HepG2 (cell line): Measurements from ENCODE around the gene GBP7. TPM values are rescaled to one million over a fixed set of nuclear protein-coding genes. Genes with fewer than 3 reads are reported as not detected.

Experiments used
- ATAC-seq: fragments of 200-7000 bp; cut with Tn5 transposase; 3 replicates; pipeline ENCODE4 v1.9.1; 2020; ENCODE audit warnings: mild to moderate bottlenecking, moderate library complexity
- BruUV-seq: library from RNA; stranded (reverse); fragments of 400-500 nt; replicated peaks from 2 replicates; lab custom pipeline; 2021; lab: Mats Ljungman, UMichigan
- CTCF ChIA-PET: fragments of 300-600 bp; formaldehyde crosslinking; extraction: SDS; loops from one replicate; lab custom pipeline; 2021; ENCODE audit warnings: low total read pairs, inconsistent platforms, low intra/inter-chr PET ratio; lab: Yijun Ruan, JAX
- POLR2A ChIA-PET: fragments of 350-600 bp; sonication (Branson Sonifier 250); formaldehyde crosslinking; loops from one replicate; lab custom pipeline; 2020; ENCODE audit warnings: antibody characterized with exemption, inconsistent platforms; lab: Yijun Ruan, JAX
- DNase-seq: peaks from one replicate; pipeline ENCODE4 v3.0.0-alpha.2; 2015; ENCODE audit warnings: low spot score
- FAIRE-seq: peaks from 3 replicates; lab custom pipeline; 2011; peaks lifted over from hg19 to GRCh38; lab: Jason Lieb, UNC
- H2AFZ ChIP-seq: one replicate; pipeline ENCODE4 v1.6.1; 2011; ENCODE audit warnings: low read length, inconsistent platforms
- H3K27ac ChIP-seq: fragments of 300-600 bp; 3 replicates; pipeline ENCODE4 v1.8.0; 2011; ENCODE audit warnings: mixed run types, mild to moderate bottlenecking, mixed read lengths, low read length, inconsistent platforms; ENCODE audit not compliant: insufficient read depth; ENCODE audit errors: extremely low read length
- H3K27me3 ChIP-seq, 2 experiments: fragments of 200-600 bp in 1 of 2; 2 replicates in 1 of 2; 3 replicates in 1 of 2; pipeline versions ENCODE4 v1.6.0 to v1.8.0; 2011; ENCODE audit warnings: low read length in 2 of 2, mild to moderate bottlenecking in 2 of 2, moderate library complexity in 2 of 2, inconsistent platforms in 1 of 2; ENCODE audit not compliant: insufficient read depth in 2 of 2, control insufficient read depth in 1 of 2
- H3K36me3 ChIP-seq, 2 experiments: fragments of 200-600 bp in 1 of 2; replicated peaks in 1 of 2; 2 replicates in 1 of 2; 3 replicates in 1 of 2; pipeline versions ENCODE4 v1.5.1 to v1.8.0; 2011; ENCODE audit warnings: low read length in 2 of 2, inconsistent platforms in 1 of 2; ENCODE audit not compliant: insufficient read depth in 2 of 2, control insufficient read depth in 1 of 2
- H3K4me1 ChIP-seq: 2 replicates; pipeline ENCODE4 v1.5.1; 2012; ENCODE audit warnings: low read length, inconsistent platforms; ENCODE audit not compliant: insufficient read depth
- H3K4me2 ChIP-seq: 2 replicates; pipeline ENCODE4 v1.6.0; 2011; ENCODE audit warnings: low read depth, low read length, inconsistent platforms
- H3K4me3 ChIP-seq, 3 experiments: fragments of 200-600 bp in 1 of 3; sonication (generic), shearing (Covaris generic) in 1 of 3; replicated peaks in 1 of 3; 2 replicates each; pipeline ENCODE4 v1.5.1; 2011 to 2016; ENCODE audit warnings: low read length in 3 of 3, inconsistent platforms in 2 of 3, low read depth in 2 of 3, mild to moderate bottlenecking in 2 of 3, control low read depth in 1 of 3, mixed read lengths in 1 of 3; ENCODE audit not compliant: insufficient read depth in 1 of 3
- H3K79me2 ChIP-seq: one replicate; pipeline ENCODE4 v1.6.1; 2011; ENCODE audit warnings: low read length, inconsistent platforms; ENCODE audit not compliant: insufficient read depth
- H3K9ac ChIP-seq: 2 replicates; pipeline ENCODE4 v1.6.0; 2011; ENCODE audit warnings: mild to moderate bottlenecking, low read depth, low read length, inconsistent platforms; ENCODE audit not compliant: insufficient read depth
- H3K9me3 ChIP-seq: 2 replicates; pipeline ENCODE4 v1.5.1; 2012; ENCODE audit warnings: mild to moderate bottlenecking, low read length
- H4K20me1 ChIP-seq: 2 replicates; pipeline ENCODE4 v1.6.0; 2011; ENCODE audit warnings: inconsistent platforms, mild to moderate bottlenecking, low read length, moderate library complexity; ENCODE audit not compliant: insufficient read depth
- DZIP1 ChIP-seq: sonication (generic); formaldehyde crosslinking; IDR thresholded peaks from 2 replicates; pipeline ENCODE4 v1.5.0; 2020; ENCODE audit warnings: mild to moderate bottlenecking, missing genetic modification reagents
- ELF3 ChIP-seq: IDR thresholded peaks from 2 replicates; pipeline ENCODE4 v1.6.1; 2016; ENCODE audit warnings: missing genetic modification reagents, missing compliant biosample characterization
- ERF ChIP-seq: IDR thresholded peaks from 2 replicates; pipeline ENCODE4 v1.6.1; 2018; ENCODE audit warnings: missing biosample characterization, missing genetic modification reagents
- MAZ ChIP-seq, 2 experiments: sonication (generic) in 1 of 2; formaldehyde crosslinking in 1 of 2; IDR thresholded peaks; 2 replicates each; pipeline versions ENCODE4 v1.5.0 to v1.6.1; 2012 to 2020; ENCODE audit warnings: low read depth in 2 of 2, mild to moderate bottlenecking in 2 of 2, borderline replicate concordance in 1 of 2, improper control_type of control experiment in 1 of 2, low read length in 1 of 2, missing genetic modification reagents in 1 of 2, moderate library complexity in 1 of 2
- NR3C1 ChIP-seq: sonication (generic); formaldehyde crosslinking; IDR thresholded peaks from 2 replicates; pipeline ENCODE4 v1.4.0; 2020; ENCODE audit warnings: missing genetic modification reagents
- PCBP2 ChIP-seq: fragments of 200-400 bp; formaldehyde crosslinking; optimal IDR thresholded peaks from 2 replicates; pipeline ENCODE3; 2018; ENCODE audit warnings: low read length, low read depth; ENCODE audit not compliant: poor library complexity, severe bottlenecking
- SMC3 ChIP-seq: IDR thresholded peaks from 2 replicates; pipeline ENCODE4 v1.6.1; 2011; ENCODE audit warnings: low read length, improper control_type of control experiment
- TERF1 ChIP-seq: sonication (generic); formaldehyde crosslinking; IDR thresholded peaks from 2 replicates; pipeline ENCODE4 v1.8.0; 2022; ENCODE audit warnings: mild to moderate bottlenecking, missing genetic modification reagents, moderate library complexity
- U2AF2 ChIP-seq: fragments of 200-400 bp; formaldehyde crosslinking; IDR thresholded peaks from 2 replicates; pipeline ENCODE4 v1.6.1; 2017; ENCODE audit warnings: low read depth, mild to moderate bottlenecking, low read length
- ZEB1 ChIP-seq: IDR thresholded peaks from 2 replicates; pipeline ENCODE4 v1.6.1; 2012; ENCODE audit warnings: mild to moderate bottlenecking, low read depth, inconsistent platforms; ENCODE audit not compliant: insufficient replicate concordance
- ZNF549 ChIP-seq: sonication (generic); formaldehyde crosslinking; IDR thresholded peaks from 2 replicates; pipeline ENCODE4 v1.5.0; 2020; ENCODE audit warnings: missing genetic modification reagents
- ZNF782 ChIP-seq: sonication (generic); formaldehyde crosslinking; IDR thresholded peaks from 2 replicates; pipeline ENCODE4 v1.4.0; 2020; ENCODE audit warnings: missing genetic modification reagents, mild to moderate bottlenecking, borderline replicate concordance
- WGBS: methylation state at CpG from one replicate; pipeline ENCODE4 v1.1.6; 2017; ENCODE audit warnings: low lambda C conversion rate; 5-methylcytosine and 5-hydroxymethylcytosine counted together
- in situ Hi-C: cut with HindIII; loops from 2 replicates; pipeline ENCODE4 v1.10.0; 2017; ENCODE audit warnings: low pct_unique_long_range_greater_than_20kb; ENCODE audit not compliant: extremely low pct_ligation_motif_present
- intact Hi-C: fragments of 100-400 bp; cut with micrococcal nuclease; formaldehyde crosslinking; loops from one replicate; pipeline ENCODE4 v1.10.0; 2022; ENCODE audit not compliant: unreplicated experiment
- polyA plus RNA-seq, 8 experiments: library from polyadenylated mRNA; depleted of rRNA in 3 of 8; stranded (reverse) in 7 of 8; unstranded in 1 of 8; fragments of >200 nt; fragmentation: Illumina TruSeq in 4 of 8; extraction: Trizol in 4 of 8; gene quantifications; 2 replicates each; pipeline versions ENCODE4 v1.2.1 to v1.2.3, GENCODE V29; 2011 to 2016; ENCODE audit warnings: low read depth in 4 of 8, missing spikeins in 1 of 8, mixed read lengths in 1 of 8; ENCODE audit not compliant: insufficient read depth in 1 of 8
- total RNA-seq, 5 experiments: library from RNA; depleted of rRNA; stranded (reverse); fragments of >200 nt; fragmentation: Illumina TruSeq; extraction: Trizol; gene quantifications; 2 replicates each; pipeline ENCODE4 v1.2.3, GENCODE V29; 2016; ENCODE audit warnings: low read depth in 1 of 5
- TF ChIP-seq, protein P1 (sequence below): sonication (generic); formaldehyde crosslinking; IDR thresholded peaks from 2 replicates; pipeline ENCODE4 v1.5.0; 2020; ENCODE audit warnings: mild to moderate bottlenecking, missing genetic modification reagents
- TF ChIP-seq, protein P2 (sequence below): IDR thresholded peaks from 2 replicates; pipeline ENCODE4 v1.6.1; 2016

GBP7 gene
- total and polyA plus RNA-seq, 2 of the 13 experiments (the other 11 are each of a cell fraction or from before 2014, with no cell fraction given), result not detected

GRCh38 chr1:89125913-89126580 lies 49.8 kb downstream of the GBP7 start, which contains the start of gene GBP2:
TSS of gene GBP2 (minus strand) at chr1:89126114. CDS start at chr1:89121966, 4,148 bp downstream.
- Histone ChIP-seq H2AFZ (peak within 1 kb of the TSS; percentile 62), H3K9me3 (no peaks in the 10 kb centered on the region), H3K4me1 (peaks cover 27% of the 10 kb centered on the region), H3K4me2 (peak within 1 kb of the TSS; percentile 72), H3K4me3 (peak within 1 kb of the TSS; percentile 51 to 61 (median 52)), H3K9ac (peak within 1 kb of the TSS; percentile 71), H3K27ac (peak within 1 kb of the TSS; percentile 47), H3K27me3 (no peaks in the 10 kb centered on the region), H4K20me1 (no peaks in the 10 kb centered on the region), H3K79me2 (no peaks in the 10 kb centered on the region), H3K36me3 (no peaks in the 10 kb centered on the region)
- FAIRE-seq, result no peak
- in situ Hi-C loops, result no loop called here
- ATAC-seq, result peak; percentile 87
- 2% methylated on average over 6 of the region's 6 CpGs for WGBS
- intact Hi-C loops, result loop anchor here (1.0 kb wide), 1 partner anchor 128 kb away; no protein-coding TSS in a partner anchor
- DNase-seq, result peak; percentile 66
- CTCF ChIA-PET, result no interaction called here
- no TSS peak for BruUV-seq
- POLR2A ChIA-PET, result no interaction called here
- TF ChIP-seq ZNF782 (CRISPR knock-in tag), result no peak
- TF ChIP-seq, protein P1, sequence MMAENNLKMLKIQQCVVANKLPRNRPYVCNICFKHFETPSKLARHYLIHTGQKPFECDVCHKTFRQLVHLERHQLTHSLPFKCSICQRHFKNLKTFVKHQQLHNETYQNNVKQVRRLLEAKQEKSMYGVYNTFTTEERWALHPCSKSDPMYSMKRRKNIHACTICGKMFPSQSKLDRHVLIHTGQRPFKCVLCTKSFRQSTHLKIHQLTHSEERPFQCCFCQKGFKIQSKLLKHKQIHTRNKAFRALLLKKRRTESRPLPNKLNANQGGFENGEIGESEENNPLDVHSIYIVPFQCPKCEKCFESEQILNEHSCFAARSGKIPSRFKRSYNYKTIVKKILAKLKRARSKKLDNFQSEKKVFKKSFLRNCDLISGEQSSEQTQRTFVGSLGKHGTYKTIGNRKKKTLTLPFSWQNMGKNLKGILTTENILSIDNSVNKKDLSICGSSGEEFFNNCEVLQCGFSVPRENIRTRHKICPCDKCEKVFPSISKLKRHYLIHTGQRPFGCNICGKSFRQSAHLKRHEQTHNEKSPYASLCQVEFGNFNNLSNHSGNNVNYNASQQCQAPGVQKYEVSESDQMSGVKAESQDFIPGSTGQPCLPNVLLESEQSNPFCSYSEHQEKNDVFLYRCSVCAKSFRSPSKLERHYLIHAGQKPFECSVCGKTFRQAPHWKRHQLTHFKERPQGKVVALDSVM, result no peak
- TF ChIP-seq NR3C1 (CRISPR knock-in tag), result no peak
- 0 out of 2 replicates have a peak, but pooled peaks have one; percentile 35 for TF ChIP-seq ERF (CRISPR knock-in tag)
- TF ChIP-seq, protein P2, sequence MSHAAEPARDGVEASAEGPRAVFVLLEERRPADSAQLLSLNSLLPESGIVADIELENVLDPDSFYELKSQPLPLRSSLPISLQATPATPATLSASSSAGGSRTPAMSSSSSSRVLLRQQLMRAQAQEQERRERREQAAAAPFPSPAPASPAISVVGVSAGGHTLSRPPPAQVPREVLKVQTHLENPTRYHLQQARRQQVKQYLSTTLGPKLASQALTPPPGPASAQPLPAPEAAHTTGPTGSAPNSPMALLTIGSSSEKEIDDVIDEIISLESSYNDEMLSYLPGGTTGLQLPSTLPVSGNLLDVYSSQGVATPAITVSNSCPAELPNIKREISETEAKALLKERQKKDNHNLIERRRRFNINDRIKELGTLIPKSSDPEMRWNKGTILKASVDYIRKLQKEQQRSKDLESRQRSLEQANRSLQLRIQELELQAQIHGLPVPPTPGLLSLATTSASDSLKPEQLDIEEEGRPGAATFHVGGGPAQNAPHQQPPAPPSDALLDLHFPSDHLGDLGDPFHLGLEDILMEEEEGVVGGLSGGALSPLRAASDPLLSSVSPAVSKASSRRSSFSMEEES, result no peak
- no peak for TF ChIP-seq MAZ (IDR thresholded peaks at IDR 0.05; ENCODE audit: borderline replicate concordance, low read depth, low read length)
- TF ChIP-seq MAZ (CRISPR knock-in tag; IDR thresholded peaks at IDR 0.05; ENCODE audit: low read depth), result no peak
- TF ChIP-seq ELF3, result peak; percentile 53
- no peak for TF ChIP-seq ZEB1
- TF ChIP-seq TERF1 (CRISPR knock-in tag), result no peak
- TF ChIP-seq SMC3, result no peak
- no peak for TF ChIP-seq ZNF549
- TF ChIP-seq DZIP1 (CRISPR knock-in tag), result no peak
- TF ChIP-seq U2AF2, result no peak
- no peak for TF ChIP-seq PCBP2
